Osteocyte (in vitro differentiated cells): Measurements from ENCODE around the gene CFAP251. TPM values are rescaled to one million over a fixed set of nuclear protein-coding genes. Genes with fewer than 3 reads are reported as not detected.

Experiments used
- DNase-seq: peaks from one replicate; pipeline ENCODE4 v3.0.0; 2021; ENCODE audit warnings: mixed read lengths; ENCODE audit not compliant: unreplicated experiment; ENCODE audit errors: extremely low spot score
- H3K27ac Mint-ChIP-seq: one replicate; pipeline ENCODE4 v1.8.0; 2021; ENCODE audit warnings: mild to moderate bottlenecking, mixed read lengths; ENCODE audit not compliant: unreplicated experiment
- H3K27me3 Mint-ChIP-seq: one replicate; pipeline ENCODE4 v1.8.0; 2021; ENCODE audit warnings: mixed read lengths; ENCODE audit not compliant: unreplicated experiment
- H3K36me3 Mint-ChIP-seq: one replicate; pipeline ENCODE4 v1.8.0; 2021; ENCODE audit warnings: mixed read lengths; ENCODE audit not compliant: unreplicated experiment
- H3K4me1 Mint-ChIP-seq: one replicate; pipeline ENCODE4 v1.8.0; 2021; ENCODE audit warnings: mixed read lengths; ENCODE audit not compliant: unreplicated experiment
- H3K4me3 Mint-ChIP-seq: one replicate; pipeline ENCODE4 v1.8.0; 2021; ENCODE audit warnings: mild to moderate bottlenecking, moderate library complexity, mixed read lengths; ENCODE audit not compliant: unreplicated experiment
- H3K9me3 Mint-ChIP-seq: one replicate; pipeline ENCODE4 v1.8.0; 2021; ENCODE audit warnings: mixed read lengths; ENCODE audit not compliant: unreplicated experiment
- CTCF ChIP-seq: fragments of 200-600 bp; sonication (generic); IDR thresholded peaks from 2 replicates; pipeline ENCODE4 v1.5.0; 2021; ENCODE audit warnings: antibody characterized with exemption, mild to moderate bottlenecking, moderate library complexity
- total RNA-seq: library from RNA; stranded (reverse); gene quantifications from 2 replicates; pipeline ENCODE4 v1.2.1, GENCODE V29; 2021

Gene CFAP251
- total RNA-seq, 1 donor from 2014 or later = 2.6 TPM

- peaks cover 2% of the 10 kb centered on the region for H3K36me3 Mint-ChIP-seq
- TF ChIP-seq CTCF = no peak
- H3K27ac Mint-ChIP-seq = no peak overlapping the region
- H3K9me3 Mint-ChIP-seq = no peaks in the 10 kb centered on the region
- H3K27me3 Mint-ChIP-seq = no peaks in the 10 kb centered on the region
- H3K4me3 Mint-ChIP-seq = no peak overlapping the region
- no peak for DNase-seq
- peaks cover 2% of the 10 kb centered on the region for H3K4me1 Mint-ChIP-seq
Measured at GRCh38 chr12:121961195-121961879, 42.9 kb downstream of the CFAP251 start.

- Mint-ChIP-seq H3K27ac (no peak overlapping the region), H3K9me3 (no peaks in the 10 kb centered on the region), H3K36me3 (peaks cover 10% of the 10 kb centered on the region), H3K4me1 (peaks cover 2% of the 10 kb centered on the region), H3K27me3 (no peaks in the 10 kb centered on the region), H3K4me3 (no peak overlapping the region)
- TF ChIP-seq CTCF = no peak
- no peak for DNase-seq
Measured at GRCh38 chr12:121963341-121964018, 45.1 kb downstream of the CFAP251 start.

- peaks cover 2% of the 10 kb centered on the region for H3K4me1 Mint-ChIP-seq
- no peak overlapping the region for H3K4me3 Mint-ChIP-seq
- H3K27me3 Mint-ChIP-seq = no peaks in the 10 kb centered on the region
- no peaks in the 10 kb centered on the region for H3K9me3 Mint-ChIP-seq
- H3K36me3 Mint-ChIP-seq = peaks cover 11% of the 10 kb centered on the region
- no peak overlapping the region for H3K27ac Mint-ChIP-seq
- TF ChIP-seq CTCF = no peak
- DNase-seq = no peak
Measured at GRCh38 chr12:121964813-121965643, 46.6 kb downstream of the CFAP251 start.

GRCh38 chr12:121966959-121967358 is 48.6 kb downstream of the CFAP251 start:
- Mint-ChIP-seq H3K4me3 (no peak overlapping the region), H3K27ac (no peak overlapping the region), H3K27me3 (no peaks in the 10 kb centered on the region), H3K4me1 (peaks cover 2% of the 10 kb centered on the region), H3K9me3 (peaks cover 2% of the 10 kb centered on the region), H3K36me3 (peaks cover 12% of the 10 kb centered on the region)
- DNase-seq = no peak
- TF ChIP-seq CTCF = no peak

- Mint-ChIP-seq H3K27ac (no peak overlapping the region), H3K4me3 (no peak overlapping the region), H3K36me3 (peaks cover 15% of the 10 kb centered on the region), H3K9me3 (peaks cover 6% of the 10 kb centered on the region), H3K4me1 (peaks cover 1% of the 10 kb centered on the region), H3K27me3 (no peaks in the 10 kb centered on the region)
- no peak for DNase-seq
- no peak for TF ChIP-seq CTCF
Measured at GRCh38 chr12:121968876-121969275, 50.5 kb downstream of the CFAP251 start.
